Choroid plexus epithelial cell (primary cell): ENCODE data around the gene LCE1D.

Experiments
- DNase-seq: peaks from one replicate; pipeline ENCODE4 v3.0.0-alpha.2; 2010; ENCODE audit warnings: low read depth
- H3K4me3 ChIP-seq: 2 replicates; pipeline ENCODE4 v1.5.1; 2011; ENCODE audit warnings: low read depth, mild to moderate bottlenecking, control low read depth, low read length, moderate library complexity
- CTCF ChIP-seq: conservative IDR thresholded peaks from 2 replicates; pipeline ENCODE4 v1.5.1; 2011; ENCODE audit warnings: low read depth, mild to moderate bottlenecking, control low read depth, inconsistent platforms, low read length, moderate library complexity

LCE1D gene

GRCh38 chr1:152776361-152776760 is 20.2 kb upstream of the LCE1D start:
- TF ChIP-seq CTCF = no peak
- H3K4me3 ChIP-seq = no peak overlapping the region
- no peak for DNase-seq

GRCh38 chr1:152777510-152778137 is 18.9 kb upstream of the LCE1D start:
- TF ChIP-seq CTCF = no peak
- no peak for DNase-seq
- H3K4me3 ChIP-seq = no peak overlapping the region

GRCh38 chr1:152783095-152783494 is 13.4 kb upstream of the LCE1D start:
- no peak for TF ChIP-seq CTCF
- H3K4me3 ChIP-seq = no peak overlapping the region
- DNase-seq = no peak

- TF ChIP-seq CTCF = no peak
- DNase-seq = no peak
- no peak within 1 kb of the TSS for H3K4me3 ChIP-seq
Measured at GRCh38 chr1:152786077-152786476, 10.4 kb upstream of the LCE1D start, which contains the start of gene LCE1E. Gene LCE1E (plus strand): TSS chr1:152786257. CDS start chr1:152787300, 1,043 bp downstream.

- DNase-seq = no peak
- TF ChIP-seq CTCF = no peak
- H3K4me3 ChIP-seq = no peak overlapping the region
Measured at GRCh38 chr1:152795686-152796085, 835 bp upstream of the LCE1D start.

- TF ChIP-seq CTCF = no peak
- DNase-seq = no peak
- no peak overlapping the region for H3K4me3 ChIP-seq
Measured at GRCh38 chr1:152801333-152801732, 4.8 kb downstream of the LCE1D start.

GRCh38 chr1:152806576-152806975 is 10.1 kb downstream of the LCE1D start, which contains the start of gene LCE1C:
Gene LCE1C (minus strand): TSS chr1:152806651. CDS start chr1:152805478, 1,173 bp downstream.
- no peak for TF ChIP-seq CTCF
- DNase-seq = no peak
- no peak within 1 kb of the TSS for H3K4me3 ChIP-seq
